Kidney glomerular epithelial cell (primary cell): ENCODE data around the gene RPS6KC1.
"Not testable (repeated sequence)": the region's sequence is repeated elsewhere in the genome, so short reads cannot be mapped to it uniquely, and the experiment has no call there.

Experiments used
- DNase-seq: peaks from one replicate; lab custom pipeline; 2025; lab: John Stamatoyannopoulos, UW

RPS6KC1 gene, protein sequence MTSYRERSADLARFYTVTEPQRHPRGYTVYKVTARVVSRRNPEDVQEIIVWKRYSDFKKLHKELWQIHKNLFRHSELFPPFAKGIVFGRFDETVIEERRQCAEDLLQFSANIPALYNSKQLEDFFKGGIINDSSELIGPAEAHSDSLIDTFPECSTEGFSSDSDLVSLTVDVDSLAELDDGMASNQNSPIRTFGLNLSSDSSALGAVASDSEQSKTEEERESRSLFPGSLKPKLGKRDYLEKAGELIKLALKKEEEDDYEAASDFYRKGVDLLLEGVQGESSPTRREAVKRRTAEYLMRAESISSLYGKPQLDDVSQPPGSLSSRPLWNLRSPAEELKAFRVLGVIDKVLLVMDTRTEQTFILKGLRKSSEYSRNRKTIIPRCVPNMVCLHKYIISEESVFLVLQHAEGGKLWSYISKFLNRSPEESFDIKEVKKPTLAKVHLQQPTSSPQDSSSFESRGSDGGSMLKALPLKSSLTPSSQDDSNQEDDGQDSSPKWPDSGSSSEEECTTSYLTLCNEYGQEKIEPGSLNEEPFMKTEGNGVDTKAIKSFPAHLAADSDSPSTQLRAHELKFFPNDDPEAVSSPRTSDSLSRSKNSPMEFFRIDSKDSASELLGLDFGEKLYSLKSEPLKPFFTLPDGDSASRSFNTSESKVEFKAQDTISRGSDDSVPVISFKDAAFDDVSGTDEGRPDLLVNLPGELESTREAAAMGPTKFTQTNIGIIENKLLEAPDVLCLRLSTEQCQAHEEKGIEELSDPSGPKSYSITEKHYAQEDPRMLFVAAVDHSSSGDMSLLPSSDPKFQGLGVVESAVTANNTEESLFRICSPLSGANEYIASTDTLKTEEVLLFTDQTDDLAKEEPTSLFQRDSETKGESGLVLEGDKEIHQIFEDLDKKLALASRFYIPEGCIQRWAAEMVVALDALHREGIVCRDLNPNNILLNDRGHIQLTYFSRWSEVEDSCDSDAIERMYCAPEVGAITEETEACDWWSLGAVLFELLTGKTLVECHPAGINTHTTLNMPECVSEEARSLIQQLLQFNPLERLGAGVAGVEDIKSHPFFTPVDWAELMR

GRCh38 chr1:213051127-213051880 is at the start of gene RPS6KC1:
TSS of gene RPS6KC1 (plus strand) at chr1:213051241. CDS start at chr1:213051405, 164 bp downstream.
- DNase-seq: peak; percentile 62

DNA sequence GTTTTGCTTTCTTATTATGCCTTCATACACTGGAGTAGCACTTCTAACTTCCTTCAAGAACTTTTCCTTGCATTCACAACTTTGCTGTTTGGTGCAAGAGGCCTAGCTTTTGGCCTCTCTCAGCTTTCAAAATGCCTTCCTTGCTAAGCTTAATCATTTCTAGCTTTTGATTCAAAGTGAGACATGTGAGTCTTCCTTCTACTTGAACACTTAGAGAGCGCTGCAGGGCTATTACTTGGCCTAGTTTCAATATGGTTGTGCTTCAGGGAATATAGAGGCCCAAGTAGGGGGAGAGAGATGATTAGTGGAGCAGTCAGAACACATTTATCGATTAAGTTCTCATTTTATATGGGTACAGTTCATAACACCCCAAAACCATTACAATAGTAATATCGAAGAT is 47.8 kb upstream of the RPS6KC1 start:
- no peak for DNase-seq

- DNase-seq: no peak
Observed at GRCh38 chr1:213008564-213008963, 42.5 kb upstream of the RPS6KC1 start.

GRCh38 chr1:213014642-213015041 is 36.4 kb upstream of the RPS6KC1 start:
- peak; percentile 37 for DNase-seq

DNA sequence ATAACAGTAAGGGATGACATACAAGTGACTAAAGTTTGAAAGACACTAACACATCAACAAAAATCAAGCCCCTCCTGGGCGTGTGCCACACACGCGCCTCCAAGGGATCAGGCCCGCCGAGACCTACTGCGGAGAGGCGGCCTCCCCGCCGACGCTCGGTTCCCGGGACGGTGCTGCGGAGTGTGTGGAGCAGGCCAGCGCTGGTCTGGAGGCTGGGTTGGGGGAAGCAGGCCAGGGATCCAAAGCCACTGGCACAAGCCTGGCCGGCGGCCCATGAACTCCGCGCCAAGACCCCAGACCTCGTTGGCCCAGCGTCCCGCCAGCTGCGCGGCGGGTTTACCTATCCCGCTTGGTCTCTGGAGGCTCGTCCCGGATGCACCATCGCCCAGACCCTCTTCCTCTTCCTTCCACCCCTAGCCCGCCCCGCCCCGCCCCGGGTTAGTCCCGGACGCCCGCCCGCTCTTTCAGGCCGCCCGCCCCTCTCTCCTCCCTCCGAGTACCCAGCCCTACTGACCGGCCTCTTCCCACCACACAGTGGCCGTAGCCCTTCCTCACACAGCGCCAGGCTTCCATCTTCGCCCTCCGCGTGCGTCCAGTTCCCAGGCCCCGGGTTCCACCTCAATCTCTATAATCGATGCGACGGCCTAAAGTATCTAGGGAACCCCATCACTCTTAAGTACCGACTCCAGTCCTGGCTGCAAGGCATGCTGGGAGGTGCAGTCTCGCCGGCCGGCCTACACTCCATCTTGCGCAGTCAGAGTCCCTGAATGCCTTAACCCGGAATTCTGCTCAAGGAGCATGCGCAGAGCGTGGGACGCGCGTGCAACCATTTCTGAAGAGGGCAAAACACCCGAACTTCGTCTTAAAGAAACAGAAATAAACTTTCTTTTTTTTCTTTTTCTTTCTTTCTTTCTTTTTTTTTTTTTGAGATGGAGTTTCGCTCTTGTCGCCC is 35.7 kb upstream of the RPS6KC1 start, which contains the start of gene ANGEL2:
Gene ANGEL2, minus strand, starts transcription at position 769 of the 952 bp plus-strand sequence. Its CDS starts 196 bp downstream, at position 573.
- DNase-seq: peak; percentile 90

GRCh38 chr1:213017447-213018273 is 33.4 kb upstream of the RPS6KC1 start:
- no peak for DNase-seq

- no peak for DNase-seq
Observed at GRCh38 chr1:213019450-213019849, 31.6 kb upstream of the RPS6KC1 start.

DNA sequence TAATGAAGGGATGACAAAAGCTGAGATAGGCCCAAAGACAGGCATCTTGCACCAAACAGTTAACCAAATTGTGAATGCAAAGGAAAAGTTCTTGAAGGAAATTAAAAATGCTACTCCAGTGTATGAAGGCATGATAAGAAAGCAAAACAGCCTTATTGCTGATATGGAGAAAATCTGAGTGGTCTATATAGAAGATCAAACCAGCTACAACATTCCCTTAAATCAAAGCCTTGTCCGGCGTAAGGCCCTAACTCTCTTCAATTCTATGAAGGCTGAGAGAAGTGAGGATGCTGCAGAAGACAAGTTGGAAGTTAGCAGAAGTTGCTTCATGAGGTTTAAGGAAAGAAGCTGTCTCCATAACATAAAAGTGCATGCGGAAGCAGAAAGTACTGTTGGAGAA is 31.0 kb upstream of the RPS6KC1 start:
- DNase-seq: no peak

GRCh38 chr1:213027024-213027423 is 24.0 kb upstream of the RPS6KC1 start:
- not testable (repeated sequence) for DNase-seq

DNA sequence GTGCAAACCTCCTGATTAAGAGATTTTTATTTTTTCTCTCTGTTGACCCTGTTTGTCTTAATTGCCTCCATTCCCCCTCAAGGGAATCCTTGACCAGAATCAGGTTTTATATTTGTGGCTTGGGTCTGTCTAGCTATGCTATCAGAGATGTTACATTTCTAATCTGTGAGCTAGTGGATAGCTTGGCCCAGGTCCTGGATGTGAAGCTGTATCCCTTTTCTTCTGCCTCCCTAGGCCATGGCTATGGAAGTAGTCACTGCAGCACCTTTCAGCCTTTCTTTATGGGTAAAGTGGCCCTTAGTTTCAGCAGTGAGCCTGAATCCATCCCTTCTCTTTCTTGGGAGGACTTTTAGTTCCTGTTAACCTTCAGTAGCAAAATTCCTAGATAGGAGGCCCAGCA is 18.4 kb upstream of the RPS6KC1 start:
- DNase-seq: no peak

- DNase-seq: no peak
Observed at GRCh38 chr1:213034713-213035112, 16.3 kb upstream of the RPS6KC1 start.

GRCh38 chr1:213035573-213035972 is 15.5 kb upstream of the RPS6KC1 start:
- no peak for DNase-seq

GRCh38 chr1:213041443-213041842 is 9.6 kb upstream of the RPS6KC1 start:
- DNase-seq: no peak

DNA sequence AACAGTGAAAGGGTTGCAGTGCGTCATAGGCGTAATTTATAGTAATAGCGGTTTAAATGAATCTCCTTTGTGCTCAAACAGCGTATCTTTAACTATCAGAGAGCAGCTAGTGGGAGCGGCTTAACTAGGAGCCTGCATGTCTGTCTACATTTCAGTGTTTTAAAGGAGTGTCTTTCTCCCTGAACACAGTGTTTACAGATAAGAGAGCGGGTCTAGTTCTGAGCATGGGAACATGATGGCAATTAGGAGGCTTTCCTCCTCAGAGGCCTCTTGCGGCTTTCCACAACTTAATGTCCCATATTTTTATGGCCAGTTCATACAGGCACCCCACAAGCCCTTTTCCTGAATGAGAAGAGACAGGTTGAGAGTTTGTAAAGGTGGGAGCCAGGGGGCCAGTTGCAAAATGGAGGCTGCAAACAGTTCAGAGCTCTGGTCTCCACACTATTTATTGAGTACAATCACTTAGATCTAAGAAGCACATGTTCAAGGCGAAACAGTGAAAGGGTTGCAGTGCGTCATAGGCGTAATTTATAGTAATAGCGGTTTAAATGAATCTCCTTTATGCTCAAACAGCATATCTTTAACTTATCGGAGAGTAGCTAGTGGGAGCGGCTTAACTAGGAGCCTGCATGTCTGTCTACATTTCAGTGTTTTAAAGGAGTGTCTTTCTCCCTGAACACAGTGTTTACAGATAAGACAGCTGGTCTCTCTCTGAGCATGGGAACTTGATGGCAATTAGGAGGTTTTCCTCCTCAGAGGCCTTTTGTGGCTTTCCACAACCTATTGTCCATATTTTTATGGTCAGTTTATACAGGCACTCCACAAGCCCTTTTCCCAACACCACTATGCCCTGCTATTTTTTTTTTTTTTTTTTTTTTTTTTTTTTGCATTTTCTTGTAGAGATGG is 5.5 kb upstream of the RPS6KC1 start:
- not testable (repeated sequence) for DNase-seq

DNA sequence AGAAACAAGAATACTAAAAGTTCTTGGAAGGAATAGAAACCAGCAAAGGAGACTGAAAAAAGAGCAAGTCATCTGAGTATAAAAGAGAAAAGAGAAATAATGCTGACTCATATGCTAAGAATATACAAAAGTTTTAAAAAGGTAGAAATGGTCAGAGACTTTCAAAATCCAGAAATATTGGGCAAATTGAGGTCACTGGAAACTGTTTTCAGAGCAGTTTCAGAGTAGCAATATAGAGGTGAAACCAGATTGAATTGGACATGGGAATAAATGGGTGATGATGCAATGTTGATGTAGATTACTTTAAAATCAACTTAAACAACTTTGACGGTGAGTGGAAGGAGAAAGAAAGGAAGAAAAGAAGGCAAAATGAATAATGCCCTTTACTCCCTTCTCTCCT is 1.8 kb upstream of the RPS6KC1 start:
- no peak for DNase-seq

DNA sequence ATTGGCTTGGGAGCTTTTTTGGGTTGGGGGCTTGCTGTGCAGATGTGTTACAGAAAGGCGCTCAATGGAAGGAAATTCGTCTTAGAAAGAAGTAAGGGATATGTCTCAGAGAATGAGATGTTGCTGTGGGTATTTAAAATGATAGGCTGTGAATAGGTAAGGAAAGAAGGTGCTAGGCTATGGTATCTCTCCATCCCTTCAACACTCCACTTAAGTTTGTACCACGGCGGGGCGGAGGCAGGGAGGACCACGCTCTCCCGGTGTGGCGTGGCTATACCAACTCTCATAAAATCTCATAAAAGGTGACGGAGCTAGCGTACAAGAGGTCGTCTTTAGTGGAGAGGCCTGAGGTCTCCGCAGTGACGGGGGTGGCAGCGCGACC is 305 bp upstream of the RPS6KC1 start:
- no peak for DNase-seq

- no peak for DNase-seq
Observed at GRCh38 chr1:213051881-213052202, 801 bp downstream of the RPS6KC1 start.

DNA sequence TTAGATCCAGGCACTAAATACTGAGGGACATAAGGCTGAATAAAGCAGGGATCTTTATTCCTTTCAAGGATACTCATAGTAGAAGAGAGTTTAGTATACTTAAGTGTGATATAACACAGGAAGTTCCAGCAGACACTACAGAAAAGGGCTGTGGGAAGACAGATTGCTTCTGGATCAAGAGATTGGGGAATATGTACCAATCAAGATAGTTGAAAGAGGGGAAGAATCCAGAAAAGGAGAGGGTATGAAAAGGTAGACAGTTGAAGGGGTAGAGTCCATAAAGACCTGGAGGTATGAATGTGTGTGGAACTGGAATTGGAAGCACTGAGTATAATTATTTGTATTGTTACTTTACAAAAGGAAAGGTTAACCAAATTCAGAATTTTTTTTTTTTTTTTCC is 2.4 kb downstream of the RPS6KC1 start:
- no peak for DNase-seq

GRCh38 chr1:213054142-213054541 is 3.1 kb downstream of the RPS6KC1 start:
- no peak for DNase-seq
